Natural killer cell (primary cell): ENCODE data around the gene ZNF674. TPM values are rescaled to one million over a fixed set of nuclear protein-coding genes. Genes with fewer than 3 reads are reported as not detected.

Experiments
- ATAC-seq, 3 donors: fragments of 150-1000 bp in 2 of 3; fragments of 200-7000 bp in 1 of 3; cut with Tn5 transposase; 1 replicate in 1 of 3; 2 replicates in 2 of 3; pipeline ENCODE4 v1.10.0; 2021; ENCODE audit warnings: mild to moderate bottlenecking in 2 of 3, moderate library complexity in 2 of 3
- DNase-seq, 2 donors: peaks; one replicate each; pipeline versions ENCODE4 v3.0.0 to v3.0.0-alpha.2; 2013 to 2021; ENCODE audit warnings: mixed read lengths in 1 of 2
- H3K27ac ChIP-seq: one replicate; pipeline ENCODE4 v1.5.1; 2013; ENCODE audit warnings: mild to moderate bottlenecking, low read length
- H3K27me3 ChIP-seq: one replicate; pipeline ENCODE4 v1.6.1; 2013; ENCODE audit warnings: low read length; ENCODE audit not compliant: control insufficient read depth, insufficient read depth
- H3K36me3 ChIP-seq: one replicate; pipeline ENCODE4 v1.6.1; 2013; ENCODE audit warnings: low read length; ENCODE audit not compliant: control insufficient read depth, insufficient read depth
- H3K4me1 ChIP-seq: one replicate; pipeline ENCODE4 v1.6.1; 2013; ENCODE audit warnings: low read length; ENCODE audit not compliant: control insufficient read depth, insufficient read depth
- H3K4me3 ChIP-seq: one replicate; pipeline ENCODE4 v1.5.1; 2013; ENCODE audit warnings: low read length
- H3K9me3 ChIP-seq: one replicate; pipeline ENCODE4 v1.6.1; 2013; ENCODE audit warnings: low read length; ENCODE audit not compliant: control insufficient read depth, insufficient read depth
- H3K27ac Mint-ChIP-seq, 2 donors: one replicate each; pipeline ENCODE4 v1.8.0; 2022; ENCODE audit warnings: mild to moderate bottlenecking in 2 of 2, mixed read lengths in 2 of 2, moderate library complexity in 1 of 2
- H3K27me3 Mint-ChIP-seq, 2 donors: one replicate each; pipeline ENCODE4 v1.8.0; 2022; ENCODE audit warnings: low read depth in 2 of 2, mixed read lengths in 2 of 2
- H3K36me3 Mint-ChIP-seq: one replicate; pipeline ENCODE4 v1.8.0; 2022; ENCODE audit warnings: mixed read lengths
- H3K4me1 Mint-ChIP-seq, 2 donors: one replicate each; pipeline ENCODE4 v1.8.0; 2022; ENCODE audit warnings: mixed read lengths in 2 of 2
- H3K4me3 Mint-ChIP-seq: one replicate; pipeline ENCODE4 v1.8.0; 2022; ENCODE audit warnings: mild to moderate bottlenecking, moderate library complexity, mixed read lengths
- H3K9me3 Mint-ChIP-seq, 2 donors: one replicate each; pipeline ENCODE4 v1.8.0; 2022; ENCODE audit warnings: mixed read lengths in 2 of 2
- WGBS: methylation state at CpG from one replicate; pipeline ENCODE4 v1.1.7; 2013; ENCODE audit warnings: missing lambda C conversion rate; ENCODE audit not compliant: insufficient coverage; 5-methylcytosine and 5-hydroxymethylcytosine counted together
- intact Hi-C: fragments of 100-400 bp; cut with micrococcal nuclease; formaldehyde crosslinking; loops from one replicate; pipeline ENCODE4 v1.14.2; 2022
- total RNA-seq, 4 donors: library from RNA; stranded (reverse); fragments of 120-200 nt in 1 of 4; gene quantifications; one replicate each; pipeline versions ENCODE4 v1.2.3 to v1.2.4, GENCODE V29; 2013 to 2022
- TF ChIP-seq, protein P1 (sequence below): fragments of 200-600 bp; IDR thresholded peaks from one replicate; pipeline ENCODE4 v1.8.0; 2022; ENCODE audit warnings: antibody characterized with exemption

The ZNF674 gene
- total RNA-seq, 3 donors from 2014 or later (not counting 1 experiment from before 2014, with no cell fraction given), result 2.5 to 5.3 (median 3.4) TPM

DNA sequence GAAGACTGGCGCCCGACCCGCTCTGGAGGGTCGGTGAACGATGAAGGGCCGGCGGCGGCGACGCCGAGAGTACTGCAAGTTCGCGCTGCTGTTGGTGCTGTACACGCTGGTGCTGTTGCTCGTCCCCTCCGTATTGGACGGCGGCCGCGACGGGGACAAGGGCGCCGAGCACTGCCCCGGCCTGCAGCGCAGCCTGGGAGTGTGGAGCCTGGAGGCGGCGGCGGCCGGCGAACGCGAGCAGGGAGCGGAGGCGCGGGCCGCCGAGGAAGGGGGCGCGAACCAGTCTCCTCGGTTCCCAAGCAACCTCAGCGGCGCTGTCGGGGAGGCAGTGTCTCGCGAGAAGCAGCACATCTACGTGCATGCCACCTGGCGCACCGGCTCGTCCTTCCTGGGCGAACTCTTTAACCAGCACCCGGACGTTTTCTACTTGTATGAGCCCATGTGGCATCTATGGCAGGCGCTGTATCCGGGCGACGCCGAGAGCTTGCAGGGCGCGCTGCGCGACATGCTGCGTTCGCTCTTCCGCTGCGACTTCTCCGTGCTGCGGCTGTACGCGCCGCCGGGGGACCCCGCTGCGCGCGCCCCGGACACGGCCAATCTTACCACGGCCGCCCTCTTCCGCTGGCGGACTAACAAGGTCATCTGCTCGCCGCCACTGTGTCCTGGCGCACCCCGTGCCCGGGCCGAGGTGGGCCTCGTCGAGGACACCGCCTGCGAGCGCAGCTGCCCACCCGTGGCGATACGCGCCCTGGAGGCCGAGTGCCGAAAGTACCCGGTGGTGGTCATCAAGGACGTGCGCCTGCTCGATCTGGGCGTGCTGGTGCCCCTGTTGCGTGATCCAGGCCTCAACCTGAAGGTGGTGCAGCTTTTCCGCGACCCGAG, 28.9 kb upstream of the ZNF674 start:
- H3K9me3 ChIP-seq, result no peaks in the 10 kb centered on the region
- peak overlapping the region; percentile 70 for H3K27ac ChIP-seq
- ATAC-seq (peak; percentile 34 to 67 (median 57)), DNase-seq (peak; percentile 35 to 85)
- intact Hi-C loops, result loop anchor here (5.0 kb wide), 1 partner anchor 63 kb away; no protein-coding TSS in a partner anchor
- no peaks in the 10 kb centered on the region for H3K27me3 ChIP-seq
- no peaks in the 10 kb centered on the region for H3K36me3 Mint-ChIP-seq
- peak overlapping the region; percentile 86 for H3K4me3 Mint-ChIP-seq
- H3K4me3 ChIP-seq, result peak overlapping the region; percentile 66
- H3K4me1 ChIP-seq, result peaks cover 31% of the 10 kb centered on the region
- H3K4me1 Mint-ChIP-seq, result peaks cover 20 to 32% of the 10 kb centered on the region in 2 donors
- TF ChIP-seq, protein P1, sequence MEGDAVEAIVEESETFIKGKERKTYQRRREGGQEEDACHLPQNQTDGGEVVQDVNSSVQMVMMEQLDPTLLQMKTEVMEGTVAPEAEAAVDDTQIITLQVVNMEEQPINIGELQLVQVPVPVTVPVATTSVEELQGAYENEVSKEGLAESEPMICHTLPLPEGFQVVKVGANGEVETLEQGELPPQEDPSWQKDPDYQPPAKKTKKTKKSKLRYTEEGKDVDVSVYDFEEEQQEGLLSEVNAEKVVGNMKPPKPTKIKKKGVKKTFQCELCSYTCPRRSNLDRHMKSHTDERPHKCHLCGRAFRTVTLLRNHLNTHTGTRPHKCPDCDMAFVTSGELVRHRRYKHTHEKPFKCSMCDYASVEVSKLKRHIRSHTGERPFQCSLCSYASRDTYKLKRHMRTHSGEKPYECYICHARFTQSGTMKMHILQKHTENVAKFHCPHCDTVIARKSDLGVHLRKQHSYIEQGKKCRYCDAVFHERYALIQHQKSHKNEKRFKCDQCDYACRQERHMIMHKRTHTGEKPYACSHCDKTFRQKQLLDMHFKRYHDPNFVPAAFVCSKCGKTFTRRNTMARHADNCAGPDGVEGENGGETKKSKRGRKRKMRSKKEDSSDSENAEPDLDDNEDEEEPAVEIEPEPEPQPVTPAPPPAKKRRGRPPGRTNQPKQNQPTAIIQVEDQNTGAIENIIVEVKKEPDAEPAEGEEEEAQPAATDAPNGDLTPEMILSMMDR, result no peak
- under 1% methylated on average over 107 of the region's 107 CpGs for WGBS
- H3K9me3 Mint-ChIP-seq, result no peaks in the 10 kb centered on the region
- no peaks in the 10 kb centered on the region for H3K36me3 ChIP-seq
- H3K27me3 Mint-ChIP-seq, result no peaks in the 10 kb centered on the region
- peak overlapping the region; percentile 35 to 95 for H3K27ac Mint-ChIP-seq

DNA sequence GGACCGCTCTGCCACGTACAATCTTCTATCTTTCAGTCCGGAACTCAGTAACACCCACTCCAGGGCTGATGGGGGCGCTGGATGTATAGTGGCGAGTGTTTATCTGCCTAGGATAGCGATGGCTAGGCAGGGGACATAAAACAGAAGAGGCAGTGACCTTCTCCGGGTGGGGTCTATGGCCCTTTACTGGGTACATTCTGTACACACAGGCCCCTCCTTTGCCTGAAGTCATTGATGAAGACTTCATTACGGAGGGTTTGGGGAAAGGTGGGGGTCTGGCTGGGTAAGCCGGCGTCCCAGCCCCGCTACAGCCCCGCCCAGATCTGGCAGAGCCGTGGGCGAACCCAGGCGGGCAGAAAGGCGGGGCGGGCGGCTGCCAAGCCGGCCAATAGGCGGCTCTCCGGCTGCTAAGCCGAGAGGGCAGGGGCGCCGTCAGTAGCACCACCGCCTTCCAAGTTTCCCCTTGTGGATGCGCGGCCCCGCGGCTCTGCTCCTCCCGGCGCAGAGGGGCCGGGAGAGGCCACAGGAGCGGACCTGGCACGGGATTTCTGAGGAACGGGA, 28.2 kb upstream of the ZNF674 start, which contains the start of gene CHST7:
Gene CHST7 (plus strand): TSS at position 435 of the 561 bp plus-strand sequence. CDS start 167 bp downstream, outside the sequence.
- no peaks in the 10 kb centered on the region for H3K9me3 Mint-ChIP-seq
- Histone ChIP-seq H3K36me3 (no peaks in the 10 kb centered on the region), H3K27ac (peak within 1 kb of the TSS; percentile 70), H3K27me3 (no peaks in the 10 kb centered on the region), H3K4me3 (peak within 1 kb of the TSS; percentile 66), H3K9me3 (no peaks in the 10 kb centered on the region), H3K4me1 (peaks cover 31% of the 10 kb centered on the region)
- peak within 1 kb of the TSS; percentile 86 for H3K4me3 Mint-ChIP-seq
- DNase-seq (peak; percentile 49 to 74), ATAC-seq (peak; percentile 63 to 76 (median 72))
- H3K36me3 Mint-ChIP-seq, result no peaks in the 10 kb centered on the region
- TF ChIP-seq, protein P1, result no peak
- peak within 1 kb of the TSS; percentile 35 to 95 for H3K27ac Mint-ChIP-seq
- 0% methylated on average over 32 of the region's 35 CpGs for WGBS
- intact Hi-C loops, result loop anchor here (5.0 kb wide), 1 partner anchor 64 kb away; no protein-coding TSS in a partner anchor
- H3K4me1 Mint-ChIP-seq, result peaks cover 20 to 32% of the 10 kb centered on the region in 2 donors
- no peaks in the 10 kb centered on the region for H3K27me3 Mint-ChIP-seq

DNA sequence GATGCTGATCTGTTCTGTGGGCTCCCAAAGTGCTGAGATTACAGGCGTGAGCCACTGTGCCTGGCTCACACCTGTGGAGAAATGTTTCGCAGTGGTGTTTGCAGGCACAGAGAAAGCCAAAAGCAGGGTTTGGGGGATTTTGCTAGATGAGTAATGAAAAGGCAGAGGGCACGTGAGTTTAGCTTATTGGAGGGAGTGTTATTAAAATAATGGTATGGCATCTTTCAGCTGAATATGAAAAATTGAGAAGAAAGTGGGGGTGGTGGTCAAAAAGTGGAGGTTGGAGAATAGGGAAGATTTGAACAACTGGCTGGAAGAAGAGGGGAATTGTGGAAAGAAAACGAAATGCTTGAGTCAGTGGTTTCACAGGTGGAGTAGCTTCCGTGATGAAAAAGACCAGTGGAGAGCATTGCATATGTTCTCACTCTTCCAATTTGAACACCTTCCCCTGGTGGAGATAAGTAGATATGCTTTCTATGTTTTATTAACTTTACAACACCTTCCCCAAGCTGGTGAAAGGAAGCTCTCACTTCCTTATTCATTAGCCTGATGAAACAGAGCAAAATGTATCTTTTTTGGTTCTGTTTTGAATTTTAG, 27.2 kb upstream of the ZNF674 start:
- H3K27ac Mint-ChIP-seq, result peak overlapping the region; percentile 35 to 95
- TF ChIP-seq, protein P1, result peak; percentile 11
- Histone ChIP-seq H3K27me3 (no peaks in the 10 kb centered on the region), H3K9me3 (no peaks in the 10 kb centered on the region), H3K27ac (peak overlapping the region; percentile 70), H3K36me3 (no peaks in the 10 kb centered on the region), H3K4me3 (peak overlapping the region; percentile 66), H3K4me1 (peaks cover 31% of the 10 kb centered on the region)
- DNase-seq, result peak in 1 of 2 donors; percentile 68
- H3K27me3 Mint-ChIP-seq, result no peaks in the 10 kb centered on the region
- ATAC-seq, result peak; percentile 28 to 57 (median 46)
- intact Hi-C loops, result loop anchor here (1.0 to 5.0 kb wide), 3 partner anchors 27 to 125 kb away; partner anchors contain the start of gene ZNF674
- peaks cover 20 to 32% of the 10 kb centered on the region in 2 donors for H3K4me1 Mint-ChIP-seq
- 34% methylated on average over 3 of the region's 5 CpGs for WGBS
- no peaks in the 10 kb centered on the region for H3K36me3 Mint-ChIP-seq
- H3K4me3 Mint-ChIP-seq, result peak overlapping the region; percentile 86
- H3K9me3 Mint-ChIP-seq, result no peaks in the 10 kb centered on the region
